ENCODE results near the gene MSLN.

Gene MSLN

DNA sequence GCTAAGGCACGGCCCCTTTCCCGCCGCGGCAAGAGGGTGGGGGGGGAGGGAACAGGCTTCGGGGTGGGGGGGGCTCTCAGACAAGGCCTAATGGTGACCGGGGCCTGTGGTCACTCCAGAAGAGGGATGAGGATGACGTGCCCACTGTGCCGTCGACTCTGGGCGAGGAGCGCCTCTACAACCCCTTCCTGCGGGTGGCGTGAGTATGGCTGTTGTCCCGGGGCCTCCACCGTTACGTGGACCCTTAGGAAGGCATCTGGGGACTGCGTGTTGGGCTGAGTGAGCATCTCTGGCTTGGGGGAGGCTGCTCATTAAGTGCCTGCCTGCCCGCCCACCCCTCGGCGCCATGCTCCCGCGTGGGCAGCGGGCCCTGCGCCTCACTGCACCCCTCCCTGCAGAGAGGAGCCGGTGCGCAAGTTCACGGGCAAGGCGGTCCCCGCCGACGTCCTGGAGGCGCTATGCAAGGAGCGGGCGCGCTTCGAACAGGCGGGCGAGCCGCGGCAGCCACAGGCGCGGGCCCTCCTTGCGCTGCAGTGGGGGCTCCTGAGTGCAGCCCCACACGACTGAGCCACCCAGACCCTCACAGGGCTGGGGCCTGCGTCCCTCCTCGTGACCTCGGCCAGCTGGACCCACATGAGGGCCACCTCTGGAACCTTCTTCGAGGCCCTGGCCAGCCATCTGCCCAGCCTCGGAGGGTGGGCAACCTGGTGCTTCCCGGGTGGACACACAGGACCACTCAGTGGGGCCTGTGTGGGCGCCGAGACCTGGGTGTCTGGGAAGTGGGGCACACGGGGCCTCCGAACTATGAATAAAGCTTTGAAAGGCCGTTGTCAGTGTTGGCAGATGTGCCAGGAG, 31.4 kb upstream of the MSLN start:
- Histone ChIP-seq H3K9ac (ENCODE audit: low read depth in 1 of 2, low read length in 2 of 2) (no peak overlapping the region), H3K4me3 (ENCODE audit: low read depth in 1 of 2, low read length in 2 of 2) (no peak overlapping the region), H3K36me3 (ENCODE audit: control insufficient read depth in 1 of 2, insufficient read depth in 2 of 2, low read length in 2 of 2) (peaks cover 12 to 16% of the 10 kb centered on the region in 2 donors), H3K4me1 (ENCODE audit: control insufficient read depth in 1 of 2, insufficient read depth in 2 of 2, low read length in 2 of 2) (peaks cover 0 to 18% of the 10 kb centered on the region in 2 donors), H3K27me3 (ENCODE audit: control insufficient read depth in 1 of 2, insufficient read depth in 2 of 2, low read length in 2 of 2) (peaks cover 15 to 22% of the 10 kb centered on the region in 2 donors), H3K9me3 (ENCODE audit: control insufficient read depth in 1 of 2, low read length in 2 of 2) (no peaks in the 10 kb centered on the region), H3K27ac (ENCODE audit: low read depth, low read length) (no peak overlapping the region)

DNA sequence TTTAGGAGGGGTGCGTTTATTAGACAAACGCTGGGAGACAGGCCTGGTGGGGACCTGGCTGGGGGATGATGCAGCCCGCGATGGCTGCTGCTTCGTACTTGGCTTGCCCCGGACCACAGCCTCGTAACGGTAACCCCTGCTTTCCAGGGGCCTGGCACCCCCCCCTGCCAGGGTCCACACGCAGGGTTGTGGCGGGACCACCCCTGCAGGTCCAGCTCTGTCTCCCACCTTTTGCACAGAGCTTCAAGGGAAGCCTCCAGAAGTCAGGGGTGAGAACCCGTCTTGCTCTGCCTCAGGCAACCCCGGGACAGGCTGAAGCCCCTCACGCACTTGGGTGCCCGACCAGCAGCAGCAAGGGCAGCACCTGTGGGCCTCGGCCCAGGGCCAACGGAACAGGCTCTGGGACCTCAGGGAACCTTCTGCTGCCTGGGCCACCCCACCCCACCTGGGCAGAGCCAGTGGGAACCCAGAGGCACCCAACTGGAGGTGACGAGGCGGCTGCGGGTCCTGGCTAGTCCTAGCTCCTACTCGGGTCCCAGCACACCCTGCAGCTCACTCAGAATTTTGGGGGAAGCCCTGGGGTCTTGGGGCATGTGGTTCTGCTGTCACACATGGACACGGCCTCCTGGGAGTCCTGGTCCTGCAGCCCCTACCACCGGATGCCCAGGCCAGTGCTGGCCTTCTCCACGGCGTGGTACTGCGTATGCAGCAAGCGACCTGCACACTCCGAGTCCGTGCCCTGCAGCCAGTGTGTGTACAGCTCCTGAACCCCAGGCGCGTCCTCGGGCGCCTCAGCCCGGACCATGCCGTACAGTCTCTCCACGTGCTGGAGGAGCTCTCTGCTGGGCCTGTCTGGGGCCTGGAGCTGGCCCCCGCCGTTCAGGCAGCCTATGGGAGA, 30.5 kb upstream of the MSLN start:
- Histone ChIP-seq H3K4me3 (ENCODE audit: low read depth in 1 of 2, low read length in 2 of 2) (no peak overlapping the region), H3K27ac (ENCODE audit: low read depth, low read length) (no peak overlapping the region), H3K36me3 (ENCODE audit: control insufficient read depth in 1 of 2, insufficient read depth in 2 of 2, low read length in 2 of 2) (peaks cover 20 to 25% of the 10 kb centered on the region in 2 donors), H3K4me1 (ENCODE audit: control insufficient read depth in 1 of 2, insufficient read depth in 2 of 2, low read length in 2 of 2) (peaks cover 0 to 18% of the 10 kb centered on the region in 2 donors), H3K9me3 (ENCODE audit: control insufficient read depth in 1 of 2, low read length in 2 of 2) (no peaks in the 10 kb centered on the region), H3K27me3 (ENCODE audit: control insufficient read depth in 1 of 2, insufficient read depth in 2 of 2, low read length in 2 of 2) (peaks cover 15 to 19% of the 10 kb centered on the region in 2 donors), H3K9ac (ENCODE audit: low read depth in 1 of 2, low read length in 2 of 2) (no peak overlapping the region)

DNA sequence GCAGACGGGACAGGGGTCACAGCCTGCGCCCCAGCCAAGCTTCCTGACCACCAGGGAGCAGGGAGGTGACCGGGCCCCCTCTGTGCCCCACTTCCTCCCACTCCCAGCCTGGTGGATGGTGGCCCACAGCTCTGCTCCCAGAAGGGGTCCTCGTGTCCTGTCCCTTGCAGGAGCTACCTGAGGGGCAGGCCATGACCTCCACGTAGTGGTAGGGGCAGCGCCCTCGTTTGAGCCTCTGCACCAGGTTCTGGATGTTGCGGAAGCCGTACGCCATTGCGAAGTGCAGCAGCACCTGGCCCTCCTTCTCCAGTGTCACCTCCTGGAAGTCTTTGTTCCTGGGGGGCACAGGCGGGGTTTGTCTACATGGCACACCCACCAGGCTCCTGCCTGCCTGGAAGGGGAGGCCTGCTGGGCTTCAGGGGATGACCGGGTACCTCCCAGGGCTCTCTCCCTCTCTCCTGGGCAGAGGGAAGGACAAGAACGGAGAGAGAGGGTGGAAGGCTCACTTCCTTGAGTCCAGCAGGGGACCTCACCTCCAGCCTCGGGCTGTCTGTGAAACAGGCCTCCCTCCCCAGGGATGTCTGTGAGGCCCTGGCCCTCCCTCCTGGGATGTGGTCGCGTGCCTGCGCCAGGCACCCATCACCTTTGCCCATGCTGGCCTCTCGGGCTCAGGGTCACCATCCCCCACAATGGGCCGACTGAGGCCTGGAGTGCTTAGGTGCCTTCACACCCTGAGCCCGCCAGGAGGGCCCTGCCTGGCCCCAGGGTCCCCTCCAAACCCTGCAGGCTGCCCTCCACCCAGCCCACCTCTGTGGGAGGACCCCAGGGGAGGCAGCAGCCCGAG, 29.6 kb upstream of the MSLN start:
- Histone ChIP-seq H3K9ac (ENCODE audit: low read depth in 1 of 2, low read length in 2 of 2) (no peak overlapping the region), H3K27ac (ENCODE audit: low read depth, low read length) (no peak overlapping the region), H3K4me1 (ENCODE audit: control insufficient read depth in 1 of 2, insufficient read depth in 2 of 2, low read length in 2 of 2) (peaks cover 0 to 18% of the 10 kb centered on the region in 2 donors), H3K9me3 (ENCODE audit: control insufficient read depth in 1 of 2, low read length in 2 of 2) (no peaks in the 10 kb centered on the region), H3K4me3 (ENCODE audit: low read depth in 1 of 2, low read length in 2 of 2) (no peak overlapping the region), H3K36me3 (ENCODE audit: control insufficient read depth in 1 of 2, insufficient read depth in 2 of 2, low read length in 2 of 2) (peaks cover 28 to 34% of the 10 kb centered on the region in 2 donors), H3K27me3 (ENCODE audit: control insufficient read depth in 1 of 2, insufficient read depth in 2 of 2, low read length in 2 of 2) (peaks cover 8 to 10% of the 10 kb centered on the region in 2 donors)

DNA sequence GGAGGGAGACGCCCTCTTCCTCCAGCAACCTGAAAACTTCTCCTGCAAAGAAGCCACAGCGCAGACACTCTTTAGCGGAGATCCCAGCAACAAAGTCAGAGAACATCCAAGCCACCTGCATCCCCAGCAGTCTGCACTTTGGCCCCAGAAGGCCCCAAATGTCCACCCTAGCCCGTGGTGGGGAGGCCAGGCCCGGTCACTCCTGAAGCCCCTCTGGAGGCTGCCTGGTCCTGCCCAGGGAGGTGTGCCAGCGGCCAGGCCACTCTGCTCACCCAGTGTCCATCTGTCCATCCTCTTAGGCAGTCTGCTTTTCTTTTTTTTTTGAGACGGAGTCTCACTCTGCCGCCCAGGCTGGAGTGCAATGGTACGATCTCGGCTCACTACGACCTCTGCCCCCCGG, 28.2 kb upstream of the MSLN start:
- H3K27ac ChIP-seq (ENCODE audit: low read depth, low read length): no peak overlapping the region
- no peaks in the 10 kb centered on the region for H3K9me3 ChIP-seq (ENCODE audit: control insufficient read depth in 1 of 2, low read length in 2 of 2)
- peaks cover 0 to 8% of the 10 kb centered on the region in 2 donors for H3K4me1 ChIP-seq (ENCODE audit: control insufficient read depth in 1 of 2, insufficient read depth in 2 of 2, low read length in 2 of 2)
- H3K36me3 ChIP-seq (ENCODE audit: control insufficient read depth in 1 of 2, insufficient read depth in 2 of 2, low read length in 2 of 2): peaks cover 34 to 48% of the 10 kb centered on the region in 2 donors
- no peak overlapping the region for H3K4me3 ChIP-seq (ENCODE audit: low read depth in 1 of 2, low read length in 2 of 2)
- no peak overlapping the region for H3K9ac ChIP-seq (ENCODE audit: low read depth in 1 of 2, low read length in 2 of 2)
- H3K27me3 ChIP-seq (ENCODE audit: control insufficient read depth in 1 of 2, insufficient read depth in 2 of 2, low read length in 2 of 2): peaks cover 0 to 3% of the 10 kb centered on the region in 2 donors

DNA sequence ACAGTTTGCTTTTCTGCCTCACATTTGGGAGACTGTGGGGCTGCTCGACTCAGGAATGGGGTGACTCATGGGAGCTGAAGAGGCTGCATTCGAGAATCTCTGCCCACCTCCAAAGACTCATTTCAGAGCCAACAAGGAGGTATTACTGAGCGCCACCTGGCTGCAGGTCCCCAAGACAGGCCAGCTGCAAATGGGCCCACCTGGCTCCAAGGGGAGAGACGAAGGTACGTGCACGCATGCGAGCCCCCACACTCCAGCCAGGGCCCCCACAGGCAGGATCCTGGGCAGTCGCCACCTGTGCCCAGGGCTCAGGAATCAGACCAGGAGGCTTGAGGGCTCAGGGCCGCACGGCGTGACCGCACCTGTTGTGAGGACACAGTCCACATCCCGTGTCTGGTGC, 27.6 kb upstream of the MSLN start:
- H3K9me3 ChIP-seq (ENCODE audit: control insufficient read depth in 1 of 2, low read length in 2 of 2): no peaks in the 10 kb centered on the region
- H3K4me1 ChIP-seq (ENCODE audit: control insufficient read depth in 1 of 2, insufficient read depth in 2 of 2, low read length in 2 of 2): peaks cover 0 to 4% of the 10 kb centered on the region in 2 donors
- H3K9ac ChIP-seq (ENCODE audit: low read depth in 1 of 2, low read length in 2 of 2): no peak overlapping the region
- no peaks in the 10 kb centered on the region for H3K27me3 ChIP-seq (ENCODE audit: control insufficient read depth in 1 of 2, insufficient read depth in 2 of 2, low read length in 2 of 2)
- no peak overlapping the region for H3K27ac ChIP-seq (ENCODE audit: low read depth, low read length)
- H3K4me3 ChIP-seq (ENCODE audit: low read depth in 1 of 2, low read length in 2 of 2): no peak overlapping the region
- H3K36me3 ChIP-seq (ENCODE audit: control insufficient read depth in 1 of 2, insufficient read depth in 2 of 2, low read length in 2 of 2): peaks cover 34 to 54% of the 10 kb centered on the region in 2 donors

DNA sequence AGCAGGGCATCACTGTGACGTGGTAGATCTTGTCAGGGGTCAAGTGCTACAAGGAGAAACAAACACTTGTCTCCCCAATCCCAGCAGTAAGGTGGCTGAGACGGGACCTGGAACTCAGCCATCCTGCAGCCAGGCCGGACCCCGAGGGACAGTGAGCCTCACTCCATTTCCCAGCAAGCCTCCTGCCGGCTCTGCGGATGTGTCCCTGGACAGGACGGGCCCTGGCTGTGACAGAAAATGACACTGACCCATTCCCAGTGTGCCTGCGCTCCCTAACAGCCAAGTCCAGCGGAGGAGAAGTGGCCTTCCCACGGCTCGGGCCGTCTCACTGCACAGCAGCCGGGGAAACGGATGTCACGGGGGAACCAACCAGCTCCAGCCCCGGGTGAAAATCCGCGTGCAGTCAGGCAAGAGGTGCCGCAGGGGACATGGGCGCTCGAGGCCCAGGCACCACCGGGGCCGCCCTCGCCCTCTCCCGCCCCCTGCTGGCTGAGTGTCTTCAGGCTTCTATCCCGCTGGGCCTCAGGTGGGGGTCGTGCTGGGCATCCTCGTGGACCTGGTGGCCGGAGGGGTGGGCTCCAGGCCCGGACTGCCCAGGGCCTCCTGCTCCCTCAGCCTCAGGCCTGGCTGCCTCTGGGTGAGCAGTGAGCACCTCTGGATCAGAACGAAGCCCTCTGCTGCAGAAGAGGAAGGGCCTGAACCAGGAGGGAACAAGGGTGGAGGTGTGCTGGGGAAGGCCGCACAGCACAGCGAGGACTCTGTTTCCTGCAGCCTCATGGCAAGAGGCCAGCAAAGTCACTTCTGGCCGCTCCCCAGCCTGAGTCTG, 26.9 kb upstream of the MSLN start:
- H3K27ac ChIP-seq (ENCODE audit: low read depth, low read length): no peak overlapping the region
- H3K4me1 ChIP-seq (ENCODE audit: control insufficient read depth in 1 of 2, insufficient read depth in 2 of 2, low read length in 2 of 2): peaks cover 0 to under 1% of the 10 kb centered on the region in 2 donors
- H3K27me3 ChIP-seq (ENCODE audit: control insufficient read depth in 1 of 2, insufficient read depth in 2 of 2, low read length in 2 of 2): no peaks in the 10 kb centered on the region
- peaks cover 34 to 56% of the 10 kb centered on the region in 2 donors for H3K36me3 ChIP-seq (ENCODE audit: control insufficient read depth in 1 of 2, insufficient read depth in 2 of 2, low read length in 2 of 2)
- H3K9ac ChIP-seq (ENCODE audit: low read depth in 1 of 2, low read length in 2 of 2): no peak overlapping the region
- H3K4me3 ChIP-seq (ENCODE audit: low read depth in 1 of 2, low read length in 2 of 2): no peak overlapping the region
- H3K9me3 ChIP-seq (ENCODE audit: control insufficient read depth in 1 of 2, low read length in 2 of 2): no peaks in the 10 kb centered on the region

DNA sequence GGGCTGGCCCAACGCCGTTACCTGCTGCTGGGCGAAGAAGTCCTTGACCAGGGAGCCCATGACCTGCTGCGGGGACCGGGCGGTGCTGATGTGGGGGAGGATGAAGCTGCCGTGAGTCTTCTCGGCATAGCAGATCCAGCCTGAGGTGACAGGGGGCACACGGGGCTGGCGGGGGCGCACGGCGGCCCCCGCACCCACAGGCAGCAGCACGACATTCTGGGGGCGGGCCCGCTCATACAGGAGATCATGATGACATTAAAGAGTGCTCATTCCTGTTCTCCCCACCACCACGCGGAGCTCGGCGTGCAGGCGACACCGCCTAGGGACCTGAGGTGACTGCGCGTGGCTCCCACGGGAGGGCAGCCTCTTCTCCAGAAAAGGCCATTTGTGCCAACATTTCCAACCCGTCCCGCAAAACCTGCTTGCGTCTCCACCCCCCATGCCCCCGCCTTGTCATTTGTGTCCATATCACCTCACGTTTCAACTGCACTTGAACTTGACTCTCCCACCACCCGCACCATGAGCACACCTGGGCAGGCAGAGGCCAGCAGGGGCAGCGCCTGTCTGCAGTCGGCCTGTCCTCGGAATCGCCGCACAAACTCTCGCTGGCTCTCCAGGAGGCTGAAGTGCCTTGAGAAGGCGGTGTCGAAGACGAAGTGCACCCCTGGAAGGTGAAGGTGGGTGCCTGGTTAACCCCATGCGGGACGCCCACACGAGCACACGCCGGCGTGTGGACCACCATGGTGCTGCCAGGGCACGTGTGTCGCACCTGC, 26.1 kb upstream of the MSLN start:
- H3K9me3 ChIP-seq (ENCODE audit: control insufficient read depth in 1 of 2, low read length in 2 of 2): no peaks in the 10 kb centered on the region
- H3K4me3 ChIP-seq (ENCODE audit: low read depth in 1 of 2, low read length in 2 of 2): no peak overlapping the region
- no peak overlapping the region for H3K9ac ChIP-seq (ENCODE audit: low read depth in 1 of 2, low read length in 2 of 2)
- no peak overlapping the region for H3K27ac ChIP-seq (ENCODE audit: low read depth, low read length)
- H3K27me3 ChIP-seq (ENCODE audit: control insufficient read depth in 1 of 2, insufficient read depth in 2 of 2, low read length in 2 of 2): no peaks in the 10 kb centered on the region
- peaks cover 0 to under 1% of the 10 kb centered on the region in 2 donors for H3K4me1 ChIP-seq (ENCODE audit: control insufficient read depth in 1 of 2, insufficient read depth in 2 of 2, low read length in 2 of 2)
- peaks cover 34 to 56% of the 10 kb centered on the region in 2 donors for H3K36me3 ChIP-seq (ENCODE audit: control insufficient read depth in 1 of 2, insufficient read depth in 2 of 2, low read length in 2 of 2)

DNA sequence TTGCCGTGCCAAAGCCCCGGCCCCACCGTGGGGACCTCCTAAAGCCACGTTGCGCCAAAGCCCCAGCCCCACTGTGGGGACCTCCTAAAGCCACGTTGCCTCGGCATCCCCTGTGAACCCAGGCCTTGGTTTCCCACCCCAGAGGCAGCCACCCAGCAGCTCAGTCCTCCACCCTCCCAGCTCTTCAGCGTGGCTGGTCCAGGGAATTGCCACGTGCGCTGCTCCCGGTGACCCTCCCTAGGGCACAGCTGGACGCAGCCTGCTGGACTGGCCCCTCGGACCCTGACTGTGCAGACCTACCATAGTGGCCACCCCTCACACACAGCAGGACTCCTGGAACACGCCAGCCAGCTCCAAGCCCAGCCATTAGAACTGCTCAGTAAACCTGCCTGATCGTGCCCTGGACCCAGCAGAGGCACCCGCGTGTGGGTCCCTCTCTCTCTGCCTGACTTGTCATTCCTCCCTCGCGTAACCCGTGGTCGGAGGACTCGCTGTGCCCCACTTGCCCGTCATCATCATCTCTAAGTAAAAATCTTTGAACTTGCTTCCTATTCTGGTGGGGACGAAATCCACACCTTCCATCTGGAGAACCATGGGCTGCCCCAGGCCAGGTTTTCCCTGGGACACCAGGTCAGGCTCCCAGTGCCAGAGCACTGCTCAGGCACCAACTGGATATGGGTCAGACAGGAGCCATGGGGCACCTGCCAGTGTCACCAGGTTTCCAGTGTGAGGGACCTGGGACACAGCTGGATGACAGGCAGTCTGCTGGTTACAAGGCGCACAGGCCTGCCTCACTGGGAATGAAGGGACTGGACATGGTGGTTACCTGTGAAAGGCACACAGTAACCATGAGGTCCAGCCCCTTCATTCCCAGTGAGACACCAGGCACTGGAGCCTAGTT, 25.3 kb upstream of the MSLN start:
- Histone ChIP-seq H3K27ac (ENCODE audit: low read depth, low read length) (no peak overlapping the region), H3K9me3 (ENCODE audit: control insufficient read depth in 1 of 2, low read length in 2 of 2) (no peaks in the 10 kb centered on the region), H3K9ac (ENCODE audit: low read depth in 1 of 2, low read length in 2 of 2) (no peak overlapping the region), H3K4me3 (ENCODE audit: low read depth in 1 of 2, low read length in 2 of 2) (no peak overlapping the region), H3K27me3 (ENCODE audit: control insufficient read depth in 1 of 2, insufficient read depth in 2 of 2, low read length in 2 of 2) (no peaks in the 10 kb centered on the region), H3K36me3 (ENCODE audit: control insufficient read depth in 1 of 2, insufficient read depth in 2 of 2, low read length in 2 of 2) (peaks cover 34 to 56% of the 10 kb centered on the region in 2 donors), H3K4me1 (ENCODE audit: control insufficient read depth in 1 of 2, insufficient read depth in 2 of 2, low read length in 2 of 2) (peaks cover 4 to 9% of the 10 kb centered on the region in 2 donors)

Data from duodenal mucosa (tissue), 2 donors.